Measurements from ENCODE around the gene CD79B.

CD79B gene

DNA sequence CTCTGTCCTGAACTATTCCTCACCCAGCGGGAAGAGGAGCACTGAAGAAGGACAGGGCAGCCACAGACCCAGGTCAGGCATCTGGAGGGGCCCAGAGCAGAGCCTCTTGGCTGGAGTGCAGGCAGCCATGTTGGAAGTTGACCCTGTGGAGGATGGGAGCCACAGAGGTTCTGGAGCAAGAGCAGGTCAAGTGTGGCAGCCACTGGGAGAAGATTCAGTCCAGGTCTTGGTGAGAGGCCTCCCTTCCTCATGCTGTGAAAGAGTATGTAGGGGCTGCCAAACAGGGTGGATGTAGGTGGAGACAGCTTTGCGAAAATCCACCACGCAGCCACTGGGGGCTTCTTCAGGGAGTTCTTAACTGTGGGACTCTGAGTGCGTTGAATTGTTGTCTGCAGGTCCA is 590 bp upstream of the CD79B start:
- no peaks in the 10 kb centered on the region for H3K9me3 ChIP-seq (replicated peaks; ENCODE audit: insufficient read depth, low read length)
- no peaks in the 10 kb centered on the region for H3K27me3 ChIP-seq (replicated peaks; ENCODE audit: insufficient read depth, low read length)
- H3K9me2 ChIP-seq (replicated peaks; ENCODE audit: insufficient read depth, low read length) = no peaks in the 10 kb centered on the region
- peak overlapping the region; percentile 51; the same call in 1 of the 2 replicates for H3K9ac ChIP-seq (ENCODE audit: low read length)
- peak overlapping the region; percentile 81 for H2AFZ ChIP-seq (ENCODE audit: low read length)
- no peaks in the 10 kb centered on the region for H3K79me2 ChIP-seq (ENCODE audit: low read length)
- no peaks in the 10 kb centered on the region for H4K20me1 ChIP-seq (ENCODE audit: insufficient read depth, low read length)
- peak overlapping the region; percentile 67 for H3K4me3 ChIP-seq (ENCODE audit: low read length)
- no peak for DNase-seq
- H3F3A ChIP-seq (ENCODE audit: insufficient read depth, low read length) = no peaks in the 10 kb centered on the region
- no peaks in the 10 kb centered on the region for H3K36me3 ChIP-seq (replicated peaks; ENCODE audit: insufficient read depth, low read length)
- peaks cover 5% of the 10 kb centered on the region; the same call in 1 of the 2 replicates for H3K4me1 ChIP-seq (ENCODE audit: low read length)
- TF ChIP-seq EZH2phosphoT487 (IDR thresholded peaks at IDR 0.05; ENCODE audit: low read length) (no peak), EZH2 (optimal IDR thresholded peaks at IDR 0.05; ENCODE audit: low read depth, low read length) (no peak)
- TF ChIP-seq, protein P1, sequence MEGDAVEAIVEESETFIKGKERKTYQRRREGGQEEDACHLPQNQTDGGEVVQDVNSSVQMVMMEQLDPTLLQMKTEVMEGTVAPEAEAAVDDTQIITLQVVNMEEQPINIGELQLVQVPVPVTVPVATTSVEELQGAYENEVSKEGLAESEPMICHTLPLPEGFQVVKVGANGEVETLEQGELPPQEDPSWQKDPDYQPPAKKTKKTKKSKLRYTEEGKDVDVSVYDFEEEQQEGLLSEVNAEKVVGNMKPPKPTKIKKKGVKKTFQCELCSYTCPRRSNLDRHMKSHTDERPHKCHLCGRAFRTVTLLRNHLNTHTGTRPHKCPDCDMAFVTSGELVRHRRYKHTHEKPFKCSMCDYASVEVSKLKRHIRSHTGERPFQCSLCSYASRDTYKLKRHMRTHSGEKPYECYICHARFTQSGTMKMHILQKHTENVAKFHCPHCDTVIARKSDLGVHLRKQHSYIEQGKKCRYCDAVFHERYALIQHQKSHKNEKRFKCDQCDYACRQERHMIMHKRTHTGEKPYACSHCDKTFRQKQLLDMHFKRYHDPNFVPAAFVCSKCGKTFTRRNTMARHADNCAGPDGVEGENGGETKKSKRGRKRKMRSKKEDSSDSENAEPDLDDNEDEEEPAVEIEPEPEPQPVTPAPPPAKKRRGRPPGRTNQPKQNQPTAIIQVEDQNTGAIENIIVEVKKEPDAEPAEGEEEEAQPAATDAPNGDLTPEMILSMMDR (IDR thresholded peaks at IDR 0.05; ENCODE audit: low read length) = no peak
- no peak overlapping the region for H3K27ac ChIP-seq (ENCODE audit: low read length)
- peak overlapping the region; percentile 85 for H3K4me2 ChIP-seq (ENCODE audit: low read depth, low read length)

DNA sequence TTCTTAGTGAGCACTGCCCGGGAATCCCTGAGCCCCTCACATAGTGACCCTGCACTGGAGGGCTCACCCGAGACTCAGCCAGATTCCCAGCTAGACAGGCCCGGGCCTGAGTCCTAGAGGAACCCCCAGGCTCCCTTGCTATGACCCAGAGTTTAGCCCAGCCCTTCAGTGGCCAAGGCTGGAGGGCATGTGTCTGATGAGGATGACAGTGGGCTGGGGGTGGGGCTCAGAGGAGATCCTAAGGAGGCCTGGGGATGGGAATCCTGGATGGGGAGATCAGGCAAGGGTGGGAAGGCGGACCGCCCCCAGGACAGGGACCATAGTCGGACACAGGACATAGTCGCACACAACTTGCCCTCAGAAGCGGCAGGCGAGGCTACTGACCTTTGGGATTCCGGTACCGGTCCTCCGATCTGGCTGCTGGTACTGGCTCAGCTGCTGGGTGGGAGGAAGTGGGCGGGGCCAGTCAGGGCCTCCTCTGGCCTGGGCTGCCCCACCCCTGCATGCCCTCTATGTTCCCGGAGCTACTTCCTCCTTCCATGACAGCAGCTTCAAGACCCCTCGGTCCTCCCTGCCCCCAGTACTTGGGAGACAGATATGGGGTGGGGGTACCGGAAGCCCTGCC is 1.1 kb downstream of the CD79B start:
- DNase-seq = peak; percentile 31
- Histone ChIP-seq H3K4me1 (ENCODE audit: low read length) (peaks cover 5% of the 10 kb centered on the region; the same call in 1 of the 2 replicates), H3K27ac (ENCODE audit: low read length) (no peak overlapping the region)

DNA sequence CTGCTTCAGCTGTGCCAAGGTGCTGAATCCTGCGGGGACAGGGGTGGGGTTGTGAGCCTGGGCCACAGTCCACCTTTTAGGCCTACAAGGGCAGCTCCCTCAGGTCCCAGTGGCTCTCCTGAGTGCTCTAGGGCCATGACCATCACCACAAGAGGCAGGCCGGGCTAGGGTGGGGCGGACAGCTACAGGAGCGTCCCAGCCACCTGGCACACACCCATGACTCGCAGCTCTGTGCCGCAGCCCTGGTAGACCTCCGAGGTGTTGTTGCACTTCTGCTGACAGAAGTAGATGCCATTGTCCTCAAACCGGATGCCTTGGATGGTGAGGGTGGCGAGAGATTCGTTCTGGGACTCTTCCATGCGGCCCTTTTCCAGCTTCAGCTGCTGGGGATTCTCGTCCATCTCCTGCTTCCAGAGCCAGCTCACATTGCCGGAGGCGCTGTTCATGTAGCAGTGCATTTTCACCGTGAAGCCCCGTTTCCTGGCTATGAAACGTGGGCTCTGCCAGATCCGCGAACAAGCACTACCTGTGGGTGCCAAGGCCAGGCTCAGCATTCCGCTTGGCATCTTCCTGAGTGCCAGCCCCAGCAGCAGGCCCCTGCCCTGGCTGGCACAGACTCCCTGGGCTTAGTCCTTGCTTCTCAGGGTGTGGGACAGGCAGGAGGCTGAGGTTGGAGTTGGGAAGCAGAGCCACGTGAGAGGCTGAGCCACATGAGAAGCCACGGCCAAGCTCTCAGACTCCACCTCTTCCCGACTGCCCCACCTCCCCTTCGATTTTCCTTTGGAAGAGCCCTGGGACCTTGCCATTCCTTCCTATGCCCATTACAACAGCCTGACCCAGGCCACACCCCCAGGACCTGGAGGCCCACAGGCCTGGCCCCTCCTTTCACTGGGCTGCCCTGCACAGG is 2.0 kb downstream of the CD79B start:
- Histone ChIP-seq H3K9ac (ENCODE audit: low read length) (no peak overlapping the region), H3K4me2 (ENCODE audit: low read depth, low read length) (no peak overlapping the region)

More for the DNA sequence above, 1.1 kb downstream of the CD79B start:
- Histone ChIP-seq H3K9me2 (replicated peaks; ENCODE audit: insufficient read depth, low read length) (no peaks in the 10 kb centered on the region), H3K4me3 (ENCODE audit: low read length) (peak overlapping the region; percentile 67), H3K4me2 (ENCODE audit: low read depth, low read length) (peak overlapping the region; percentile 85), H4K20me1 (ENCODE audit: insufficient read depth, low read length) (no peaks in the 10 kb centered on the region), H3K36me3 (replicated peaks; ENCODE audit: insufficient read depth, low read length) (no peaks in the 10 kb centered on the region), H3K9me3 (replicated peaks; ENCODE audit: insufficient read depth, low read length) (no peaks in the 10 kb centered on the region), H3K27me3 (replicated peaks; ENCODE audit: insufficient read depth, low read length) (no peaks in the 10 kb centered on the region), H3K9ac (ENCODE audit: low read length) (peak overlapping the region; percentile 51; the same call in 1 of the 2 replicates), H2AFZ (ENCODE audit: low read length) (peak overlapping the region; percentile 81), H3F3A (ENCODE audit: insufficient read depth, low read length) (no peaks in the 10 kb centered on the region), H3K79me2 (ENCODE audit: low read length) (no peaks in the 10 kb centered on the region)
- TF ChIP-seq, protein P1 (IDR thresholded peaks at IDR 0.05; ENCODE audit: low read length) = no peak
- TF ChIP-seq EZH2 (optimal IDR thresholded peaks at IDR 0.05; ENCODE audit: low read depth, low read length) = no peak
- no peak for TF ChIP-seq EZH2phosphoT487 (IDR thresholded peaks at IDR 0.05; ENCODE audit: low read length)

More for the DNA sequence above, 2.0 kb downstream of the CD79B start:
- Histone ChIP-seq H3K27me3 (replicated peaks; ENCODE audit: insufficient read depth, low read length) (no peaks in the 10 kb centered on the region), H3K4me3 (ENCODE audit: low read length) (no peak overlapping the region), H3K9me2 (replicated peaks; ENCODE audit: insufficient read depth, low read length) (no peaks in the 10 kb centered on the region), H3F3A (ENCODE audit: insufficient read depth, low read length) (no peaks in the 10 kb centered on the region), H4K20me1 (ENCODE audit: insufficient read depth, low read length) (no peaks in the 10 kb centered on the region), H3K36me3 (replicated peaks; ENCODE audit: insufficient read depth, low read length) (no peaks in the 10 kb centered on the region), H3K9me3 (replicated peaks; ENCODE audit: insufficient read depth, low read length) (no peaks in the 10 kb centered on the region), H3K79me2 (ENCODE audit: low read length) (no peaks in the 10 kb centered on the region), H3K27ac (ENCODE audit: low read length) (no peak overlapping the region), H3K4me1 (ENCODE audit: low read length) (peaks cover 5% of the 10 kb centered on the region; the same call in 1 of the 2 replicates), H2AFZ (ENCODE audit: low read length) (no peak overlapping the region)
- no peak for DNase-seq
- TF ChIP-seq EZH2 (optimal IDR thresholded peaks at IDR 0.05; ENCODE audit: low read depth, low read length) (no peak), EZH2phosphoT487 (IDR thresholded peaks at IDR 0.05; ENCODE audit: low read length) (no peak)
- TF ChIP-seq, protein P1 (IDR thresholded peaks at IDR 0.05; ENCODE audit: low read length) = no peak
